Caki2 (cell line): ENCODE results near the gene TBC1D10A. TPM values are rescaled to one million over a fixed set of nuclear protein-coding genes. Genes with fewer than 3 reads are reported as not detected.

Experiments used
- DNase-seq: peaks from one replicate; pipeline ENCODE4 v3.0.0-alpha.2; 2015; ENCODE audit warnings: low read depth
- in situ Hi-C: cut with HindIII; loops from 2 replicates; pipeline ENCODE4 v1.10.0; 2016; ENCODE audit warnings: low sequenced_read_pairs, low pct_unique_long_range_greater_than_20kb, mixed read lengths
- total RNA-seq: library from RNA; depleted of rRNA; stranded (reverse); fragments of >200 nt; shearing (Covaris generic); gene quantifications from 2 replicates; pipeline ENCODE4 v1.2.3, GENCODE V29; 2014; ENCODE audit warnings: low replicate concordance

The TBC1D10A gene
- total RNA-seq, 1 experiment from 2014 or later: 45.5 TPM

DNA sequence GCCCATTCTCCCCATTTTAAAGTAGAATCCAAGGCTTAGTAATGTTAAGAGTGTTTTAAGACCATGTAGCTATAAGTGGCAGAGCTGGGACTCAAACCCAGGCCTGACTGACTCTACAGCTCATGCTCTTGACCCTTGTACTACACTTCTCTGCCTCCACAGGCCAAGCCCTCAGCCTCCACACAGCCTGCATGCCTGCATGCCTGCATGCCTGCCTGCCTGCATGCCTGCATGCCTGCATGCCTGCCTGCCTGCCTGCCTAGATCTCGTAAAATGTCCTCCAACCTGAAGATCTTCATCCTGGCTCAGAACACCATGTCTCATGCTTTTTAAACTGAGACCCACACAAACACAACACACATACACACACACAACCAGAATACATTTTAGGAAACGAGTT lies 18.6 kb downstream of the TBC1D10A start:
- no peak for DNase-seq
- in situ Hi-C loops: no loop called here

DNA sequence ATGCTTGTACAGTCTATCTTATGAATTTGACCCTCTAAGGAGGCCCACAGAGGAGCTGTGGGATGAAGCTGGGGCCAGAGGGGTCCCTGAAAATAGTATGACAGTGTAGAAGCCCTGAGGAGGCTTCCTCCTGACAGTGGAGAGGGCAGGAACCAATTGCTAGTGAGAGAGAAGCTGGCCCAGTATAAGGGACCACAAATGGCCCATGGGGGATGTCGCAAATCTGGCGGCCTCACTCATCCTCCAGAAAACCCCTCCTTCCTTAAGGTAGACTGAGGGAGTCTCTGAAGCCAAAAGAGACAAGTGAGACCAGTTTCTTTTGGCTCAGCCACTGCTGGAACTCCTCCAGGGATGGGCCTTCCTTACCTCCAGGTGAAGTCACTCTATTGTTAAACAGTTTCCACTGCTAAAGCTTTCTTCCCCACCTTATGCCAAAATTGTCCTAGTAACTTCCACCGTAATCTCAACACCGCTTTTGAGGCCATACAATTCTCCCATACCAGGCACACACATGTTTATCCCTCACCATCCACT lies 19.6 kb downstream of the TBC1D10A start:
- no peak for DNase-seq
- in situ Hi-C loops: no loop called here

DNA sequence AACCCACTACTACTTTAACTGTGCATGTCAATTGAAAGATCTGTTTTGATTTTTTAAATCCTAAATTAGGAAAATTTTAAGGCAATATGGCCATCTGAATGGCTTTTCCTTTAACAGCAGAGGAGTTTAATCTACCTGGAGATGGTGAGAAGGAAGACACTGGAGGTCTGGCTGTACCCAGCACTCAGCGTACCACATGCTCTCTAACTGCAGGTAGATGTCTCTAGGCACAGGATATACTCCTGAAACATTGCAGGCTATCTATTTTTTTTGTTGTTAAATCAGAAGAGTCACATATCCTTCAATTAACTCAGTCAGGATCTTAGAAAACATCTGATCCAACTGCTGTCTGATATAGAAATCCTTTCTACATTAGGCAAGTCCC lies 20.1 kb downstream of the TBC1D10A start:
- DNase-seq: no peak
- in situ Hi-C loops: no loop called here

DNA sequence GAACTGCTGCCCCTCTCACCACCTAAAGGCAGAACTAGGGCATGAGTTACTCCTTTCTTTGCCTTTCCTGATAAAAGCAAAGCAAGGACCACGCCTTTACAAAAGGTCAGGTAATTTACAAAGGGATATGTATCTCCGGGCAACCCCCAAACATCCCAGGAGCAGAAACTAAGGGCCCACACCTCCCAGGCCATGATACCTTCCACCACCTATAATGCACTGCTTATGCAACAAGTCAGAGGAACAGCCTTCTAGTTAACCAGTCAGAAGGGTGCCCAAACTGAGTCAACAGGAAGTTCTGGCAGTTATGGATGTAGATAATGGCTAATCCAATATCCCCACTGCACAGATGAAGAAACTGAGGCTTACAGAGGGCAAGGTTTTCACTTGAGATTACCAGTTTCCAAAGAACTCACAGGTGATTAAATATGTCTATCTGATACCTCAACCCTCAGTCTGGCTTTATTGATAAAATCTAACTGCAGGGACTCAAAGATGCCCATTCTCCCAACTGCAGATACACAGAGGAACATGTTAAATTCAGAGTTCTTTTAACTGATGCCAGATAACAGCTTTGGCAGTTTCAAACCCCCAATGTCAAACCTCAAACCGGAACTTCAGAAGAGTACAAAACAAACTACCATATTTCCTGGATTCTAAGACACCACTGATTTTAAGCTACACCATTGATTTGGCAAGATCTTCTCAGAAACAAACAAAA lies 20.7 kb downstream of the TBC1D10A start:
- in situ Hi-C loops: no loop called here
- DNase-seq: no peak

DNA sequence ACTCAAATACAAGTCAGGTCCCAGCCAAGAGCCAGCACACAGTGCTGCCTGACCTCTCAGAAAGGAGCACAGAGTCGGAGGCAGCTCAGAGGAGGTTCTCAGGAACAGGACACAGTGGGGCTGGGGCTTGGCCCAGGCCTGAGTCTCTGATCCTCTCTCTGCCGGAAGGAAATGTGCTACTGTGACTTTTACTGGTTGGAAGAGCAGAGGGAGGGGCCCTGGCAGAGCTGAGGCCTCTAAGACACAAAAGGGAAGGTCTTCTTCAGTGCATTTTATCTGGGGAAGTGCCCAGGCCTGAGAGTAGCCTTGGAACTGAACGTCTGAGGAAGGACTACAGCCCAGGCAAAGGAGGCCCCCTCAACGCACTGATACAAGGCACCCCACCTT lies 21.2 kb downstream of the TBC1D10A start:
- in situ Hi-C loops: no loop called here
- DNase-seq: no peak

DNA sequence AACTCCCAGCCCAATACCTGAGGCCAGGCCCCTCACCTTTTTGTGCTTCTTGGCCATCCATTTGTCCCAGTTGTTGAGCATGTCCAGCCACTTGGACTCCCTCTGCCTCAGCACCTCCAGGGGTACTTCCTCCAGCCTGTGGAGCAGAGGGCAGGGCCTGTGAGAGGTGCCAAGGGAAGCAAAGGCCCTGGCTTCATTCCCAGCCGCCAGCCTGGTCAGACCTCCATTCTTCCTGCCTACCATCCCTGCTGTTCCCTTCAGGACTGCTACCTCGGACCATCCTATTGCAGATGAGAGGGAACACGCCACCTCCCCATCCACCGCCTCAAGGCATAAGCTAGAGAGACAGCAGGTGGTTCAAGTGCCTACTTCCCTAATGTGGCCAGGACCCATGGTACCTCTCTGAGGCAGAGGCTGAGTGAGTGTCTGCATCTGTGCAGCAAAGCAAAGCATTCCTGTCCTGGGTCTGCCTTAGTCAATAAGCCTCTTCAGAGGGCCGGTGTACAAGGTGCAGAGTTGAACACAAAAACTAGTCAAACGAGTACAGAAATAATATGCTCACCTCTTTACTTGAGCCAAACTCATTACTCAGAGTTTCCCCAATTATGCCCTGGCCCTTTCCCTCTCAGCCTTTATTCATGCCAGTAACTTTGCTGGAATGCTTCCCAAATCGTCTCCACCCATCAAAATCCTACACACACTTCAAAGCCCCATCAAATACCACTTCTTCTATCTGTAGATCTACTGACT lies 22.1 kb downstream of the TBC1D10A start:
- in situ Hi-C loops: no loop called here
- DNase-seq: no peak

DNA sequence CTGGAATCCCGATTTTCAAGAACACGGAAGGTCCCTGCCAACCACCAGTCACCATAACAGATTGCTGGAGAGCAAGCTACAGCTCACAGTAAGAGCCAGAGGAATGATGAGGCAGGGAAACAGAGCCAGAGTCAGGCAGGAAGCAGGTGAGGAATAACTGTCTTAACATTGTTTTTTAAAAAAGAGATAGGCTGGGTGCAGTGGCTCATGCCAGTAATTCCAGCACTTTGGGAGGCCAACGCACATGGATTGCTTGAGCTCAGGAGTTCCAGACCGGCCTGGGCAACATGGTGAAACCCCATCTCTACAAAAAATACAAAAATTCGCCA lies 24.0 kb downstream of the TBC1D10A start:
- in situ Hi-C loops: no loop called here

DNA sequence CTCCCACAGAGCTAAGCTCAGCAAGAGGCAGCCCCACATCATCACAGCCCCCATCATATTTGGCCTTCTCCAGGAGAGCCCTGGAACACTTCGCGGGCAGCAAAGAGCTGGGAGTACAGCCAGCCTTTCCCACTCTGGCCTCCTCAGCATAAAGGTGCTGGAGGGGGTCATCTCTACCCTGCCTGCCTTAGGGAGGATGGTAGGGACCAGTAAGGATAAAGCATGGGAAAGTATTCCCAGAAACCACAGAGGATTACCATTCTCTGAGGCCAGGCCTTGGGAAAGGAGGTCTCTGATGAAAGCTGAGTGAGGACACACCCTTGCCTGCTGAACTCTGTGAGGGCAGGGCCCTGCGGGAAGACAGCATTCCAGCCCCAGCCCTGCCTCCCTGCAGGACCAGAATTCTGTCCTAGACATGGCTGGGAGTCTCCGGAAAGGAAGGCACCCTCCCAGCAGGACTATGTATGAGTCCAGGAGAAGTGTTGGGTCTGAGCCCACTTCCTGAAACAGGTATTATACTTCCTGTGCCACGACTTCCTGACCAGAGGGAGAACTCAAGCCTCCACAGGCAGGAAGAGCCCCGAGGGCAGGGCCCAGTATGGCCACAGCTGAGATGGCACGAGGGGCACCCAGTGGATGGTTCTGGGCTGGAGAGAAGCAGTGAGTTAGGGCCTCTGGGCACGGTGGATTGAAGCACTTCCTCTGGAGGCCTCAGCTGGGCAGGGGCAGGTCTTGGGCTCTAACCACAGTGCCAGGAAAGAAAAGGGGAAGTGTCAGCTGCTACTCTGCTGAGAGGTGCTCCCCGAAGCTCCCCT lies 24.5 kb downstream of the TBC1D10A start:
- in situ Hi-C loops: no loop called here
- DNase-seq: peak; percentile 28

More for the DNA sequence above, 24.0 kb downstream of the TBC1D10A start:
- no peak for DNase-seq

DNA sequence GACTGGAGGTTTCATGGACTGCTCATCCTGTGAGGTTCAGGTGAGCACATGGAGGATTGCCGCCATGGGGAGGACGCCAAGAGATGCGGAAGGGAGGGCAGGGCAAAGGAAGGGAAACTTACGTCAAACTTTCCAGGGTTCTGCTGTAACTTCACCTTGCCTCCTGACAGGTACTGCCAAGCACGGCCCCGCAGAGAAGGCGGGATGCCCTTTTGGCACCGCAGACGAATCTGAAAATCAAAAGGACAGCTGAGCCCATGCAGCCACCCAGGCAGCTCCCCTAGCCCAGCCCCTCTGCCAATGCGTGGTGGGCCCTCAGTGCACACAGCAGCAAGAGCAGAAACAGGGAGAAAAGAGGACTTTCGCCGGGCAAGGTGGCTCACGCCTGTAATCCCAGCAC lies 27.4 kb downstream of the TBC1D10A start:
- no peak for DNase-seq
- in situ Hi-C loops: no loop called here

DNA sequence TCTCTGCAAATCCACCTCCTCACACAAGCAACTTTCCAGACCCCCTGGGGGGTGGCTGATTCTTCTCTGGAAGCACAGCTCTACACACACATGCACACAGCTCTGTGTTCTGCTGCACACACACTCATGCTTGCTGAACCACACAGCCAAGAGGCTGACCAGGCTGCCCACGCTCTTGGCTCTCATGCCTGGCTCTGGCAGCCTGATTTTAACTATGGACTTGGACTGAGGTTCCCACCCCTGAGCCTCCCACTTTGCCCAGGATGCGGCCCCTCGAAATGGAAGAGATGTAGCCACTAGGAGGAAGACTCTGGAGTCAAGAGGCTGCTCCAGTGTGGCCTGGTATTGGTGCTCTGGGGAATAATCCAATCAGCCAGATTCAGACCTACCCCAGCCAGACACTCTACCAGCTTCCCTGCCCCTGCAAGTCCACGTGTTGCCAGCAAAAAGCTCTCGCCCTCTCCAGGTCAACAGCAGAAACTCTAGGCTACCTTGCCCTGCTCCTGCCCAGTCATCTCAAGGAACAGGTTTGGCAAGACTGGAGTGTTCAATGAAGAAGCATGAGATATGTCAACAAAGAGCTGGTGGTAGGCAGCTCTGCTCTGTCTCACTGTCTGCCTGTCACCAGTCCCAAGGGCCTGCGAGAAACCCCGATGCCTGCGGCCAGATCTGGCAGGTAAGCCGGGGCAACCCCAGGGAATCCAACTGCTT lies 28.6 kb downstream of the TBC1D10A start:
- in situ Hi-C loops: no loop called here
- no peak for DNase-seq

DNA sequence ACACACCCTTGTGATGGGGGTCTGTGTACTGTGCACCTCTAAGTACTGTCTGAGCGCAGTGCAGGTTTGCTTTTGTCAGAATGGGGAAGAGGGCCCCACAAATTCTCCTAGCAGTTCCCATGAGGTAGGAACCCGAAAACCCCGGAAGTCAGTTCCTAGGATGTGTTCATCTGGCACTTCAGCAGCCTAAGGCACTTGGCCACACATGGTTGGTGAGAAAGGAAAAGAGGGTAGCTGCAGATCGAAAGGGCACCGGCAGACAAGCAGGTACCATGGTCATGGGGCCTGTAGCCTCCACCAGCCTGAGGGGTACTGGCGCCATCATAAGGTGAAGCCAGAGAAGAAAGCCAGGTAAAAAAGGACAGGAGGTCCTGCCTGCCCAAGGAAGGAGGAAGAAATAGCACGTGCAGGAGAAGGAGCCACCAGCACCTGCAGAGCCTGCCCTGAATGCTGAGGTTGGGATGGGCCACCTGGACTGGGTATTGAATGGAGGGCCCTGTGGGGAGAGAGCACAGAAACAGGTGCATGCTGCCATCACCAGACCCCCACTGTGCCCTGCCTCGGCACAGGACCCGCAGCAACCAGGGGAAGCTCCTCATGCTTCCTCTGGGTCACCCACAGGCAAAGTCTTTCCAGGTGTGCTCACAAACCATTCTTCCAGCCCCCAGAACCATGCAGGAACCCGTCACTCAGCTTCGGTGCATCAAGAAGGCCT lies 29.3 kb downstream of the TBC1D10A start:
- in situ Hi-C loops: no loop called here
- no peak for DNase-seq

DNA sequence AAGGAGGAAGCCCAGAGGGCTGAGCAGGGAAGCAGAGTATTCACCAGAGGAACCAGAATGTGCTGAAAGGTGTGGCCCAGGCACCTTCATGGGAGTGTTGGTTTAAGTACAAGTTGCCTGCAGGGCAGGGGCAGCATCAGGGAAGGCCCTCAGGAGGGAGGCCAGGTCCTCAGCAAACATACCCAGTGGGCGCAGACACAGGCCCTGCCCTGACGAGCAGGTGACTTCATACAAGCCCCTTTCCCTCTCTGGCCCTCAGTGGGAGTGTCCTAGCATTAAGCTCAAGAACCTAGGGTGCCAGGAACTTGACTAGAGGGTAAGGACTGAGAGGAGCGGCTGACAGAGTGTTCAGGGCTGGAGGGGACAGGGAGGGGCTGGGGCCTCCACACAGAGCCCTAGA lies 29.9 kb downstream of the TBC1D10A start:
- in situ Hi-C loops: no loop called here
- no peak for DNase-seq

DNA sequence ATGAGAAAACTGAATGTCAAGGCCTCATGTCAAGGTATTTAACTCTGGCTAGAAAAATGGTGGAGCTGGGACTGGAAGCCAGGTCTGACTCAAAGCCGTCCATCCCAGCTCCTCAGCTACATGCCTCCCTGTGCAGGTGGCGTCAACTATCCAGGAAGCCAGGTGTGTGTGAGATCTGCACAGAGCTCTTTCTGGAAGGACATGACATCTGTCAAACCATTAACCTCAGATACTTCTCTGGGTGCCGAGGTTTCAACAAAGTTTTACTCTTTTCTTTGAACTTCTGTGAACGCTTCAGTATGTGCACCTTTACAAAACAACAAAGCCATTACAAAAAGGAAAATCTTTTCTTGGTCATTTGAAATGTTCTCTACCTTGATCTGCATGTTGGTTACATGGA lies 30.4 kb downstream of the TBC1D10A start:
- in situ Hi-C loops: no loop called here

DNA sequence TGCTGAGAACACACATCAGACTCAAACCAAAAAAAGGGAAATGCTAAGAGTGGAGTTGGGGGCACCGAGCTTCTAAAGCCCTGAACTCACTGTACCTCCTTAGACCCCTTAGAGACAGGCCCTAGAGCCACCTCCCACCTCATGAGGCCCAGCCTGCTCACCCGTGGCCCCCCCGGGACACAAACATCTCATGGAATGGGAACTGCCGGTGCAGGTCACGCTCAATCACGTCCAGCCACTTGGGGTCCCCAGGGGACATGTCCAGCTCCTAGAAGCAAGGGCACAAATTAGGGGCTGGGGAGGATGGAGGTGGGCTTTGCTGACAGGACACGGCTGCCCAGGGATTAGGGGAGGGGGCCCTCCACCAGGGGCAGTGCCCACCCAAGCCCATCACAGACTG lies 31.2 kb downstream of the TBC1D10A start:
- in situ Hi-C loops: no loop called here
- DNase-seq: no peak

More for the DNA sequence above, 30.4 kb downstream of the TBC1D10A start:
- DNase-seq: no peak

DNA sequence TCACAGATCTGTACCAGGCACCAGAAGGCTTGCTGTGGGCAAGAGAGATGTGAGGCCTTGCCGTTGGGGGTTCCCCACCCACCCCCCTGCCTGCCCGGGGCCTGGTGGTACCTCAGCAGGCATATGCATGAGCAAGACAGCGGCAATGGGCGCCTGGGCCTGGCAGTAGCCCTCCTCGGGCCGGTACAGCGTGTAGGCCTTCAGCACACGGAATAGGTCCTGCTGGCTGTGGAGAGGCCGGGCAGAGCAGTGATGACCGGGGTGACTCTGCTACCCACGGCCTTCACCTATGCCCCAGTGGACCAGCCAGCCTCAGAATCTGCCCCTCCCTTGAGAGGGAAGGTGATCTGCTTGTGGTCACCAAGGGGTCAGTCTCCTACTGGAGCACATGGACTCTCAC lies 31.9 kb downstream of the TBC1D10A start:
- DNase-seq: no peak
- in situ Hi-C loops: no loop called here

DNA sequence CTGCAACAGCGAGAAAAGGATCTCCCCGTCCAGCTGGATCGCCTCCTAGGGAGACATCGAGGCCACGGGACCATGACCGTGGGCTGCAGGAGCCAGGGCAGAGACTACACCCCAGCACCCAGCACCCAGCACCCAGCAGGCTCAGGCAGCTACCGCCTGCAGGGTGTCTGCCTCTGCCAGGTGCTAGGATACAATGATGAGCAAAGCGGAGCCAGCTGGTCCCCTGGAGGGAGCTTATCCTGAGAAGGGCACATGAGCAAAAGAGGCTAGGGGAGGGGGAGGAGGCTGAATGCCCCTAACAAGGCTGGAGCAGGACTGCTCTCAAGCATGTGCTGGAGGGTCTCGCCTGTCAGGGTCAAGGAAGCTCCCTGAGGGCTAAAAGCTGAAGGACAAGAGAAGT lies 32.7 kb downstream of the TBC1D10A start:
- in situ Hi-C loops: no loop called here
- DNase-seq: no peak

DNA sequence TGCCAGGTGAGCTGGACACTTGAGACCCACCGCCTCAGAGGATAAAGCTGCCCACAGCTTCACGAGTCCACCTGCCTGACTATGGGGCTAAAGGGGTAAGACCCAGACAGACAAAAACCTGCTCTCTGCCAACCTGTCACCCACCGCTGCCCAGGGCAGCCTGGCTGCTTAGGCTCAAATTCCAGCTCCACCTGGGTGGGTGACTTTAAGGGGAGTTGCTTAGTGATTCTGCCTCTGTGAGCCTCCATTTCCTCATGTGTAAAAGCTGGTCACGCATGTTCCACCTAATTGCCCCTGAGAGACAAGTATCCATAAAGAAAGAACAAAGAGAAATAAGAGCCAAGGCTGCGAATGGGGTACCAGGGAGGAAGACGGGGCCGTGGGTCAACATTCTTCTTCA lies 33.7 kb downstream of the TBC1D10A start:
- DNase-seq: no peak
- in situ Hi-C loops: no loop called here
